ENCODE measurements around the gene DGLUCY.
"Not testable (repeated sequence)": the region's sequence is repeated elsewhere in the genome, so short reads cannot be mapped to it uniquely, and the experiment has no call there.

The DGLUCY gene

GRCh38 chr14:91266276-91266675 lies 152.4 kb downstream of the DGLUCY start:
- not testable (repeated sequence) for H3K27ac ChIP-seq (ENCODE audit: low read depth, low read length); H3K56ac ChIP-seq (ENCODE audit: low read length); H3K23ac ChIP-seq (ENCODE audit: low read length); H4K8ac ChIP-seq (ENCODE audit: low read depth, low read length); H3K4me3 ChIP-seq (ENCODE audit: low read length); H3K79me2 ChIP-seq (ENCODE audit: control insufficient read depth, insufficient read depth, low read length); H4K5ac ChIP-seq (ENCODE audit: low read length); H3K36me3 ChIP-seq (ENCODE audit: control insufficient read depth, insufficient read depth, low read length); H3K79me1 ChIP-seq (ENCODE audit: low read length); H2BK5ac ChIP-seq (ENCODE audit: low read length); H2BK120ac ChIP-seq (ENCODE audit: low read depth, low read length); H3K4me2 ChIP-seq (ENCODE audit: low read length); H2AK5ac ChIP-seq (ENCODE audit: low read length); H3K4ac ChIP-seq (ENCODE audit: low read depth, low read length); H3K18ac ChIP-seq (ENCODE audit: low read length); H3K27me3 ChIP-seq (ENCODE audit: insufficient read depth, low read length, poor library complexity); H3K9ac ChIP-seq (ENCODE audit: low read length); H2BK15ac ChIP-seq (replicated peaks; ENCODE audit: low read depth); DNase-seq; H3K4me1 ChIP-seq (ENCODE audit: control insufficient read depth, low read depth, low read length)
- no CpG with 5 or more reads among the region's 15 CpGs for WGBS (ENCODE audit: extremely low coverage, insufficient coverage, low lambda C conversion rate)

- Histone ChIP-seq H3K4ac (ENCODE audit: low read depth, low read length) (no peak overlapping the region), H3K4me3 (ENCODE audit: low read length) (no peak overlapping the region), H2AK5ac (ENCODE audit: low read length) (no peak overlapping the region), H3K4me2 (ENCODE audit: low read length) (no peak overlapping the region), H2BK120ac (ENCODE audit: low read depth, low read length) (no peak overlapping the region), H3K23ac (ENCODE audit: low read length) (no peak overlapping the region), H3K79me2 (ENCODE audit: control insufficient read depth, insufficient read depth, low read length) (no peaks in the 10 kb centered on the region), H3K56ac (ENCODE audit: low read length) (no peak overlapping the region), H3K36me3 (ENCODE audit: control insufficient read depth, insufficient read depth, low read length) (no peaks in the 10 kb centered on the region), H2BK5ac (ENCODE audit: low read length) (no peak overlapping the region), H4K5ac (ENCODE audit: low read length) (no peak overlapping the region), H3K27ac (ENCODE audit: low read depth, low read length) (no peak overlapping the region), H2BK15ac (replicated peaks; ENCODE audit: low read depth) (no peak overlapping the region), H3K9ac (ENCODE audit: low read length) (no peak overlapping the region), H3K79me1 (ENCODE audit: low read length) (no peaks in the 10 kb centered on the region), H3K4me1 (ENCODE audit: control insufficient read depth, low read depth, low read length) (no peaks in the 10 kb centered on the region), H4K8ac (ENCODE audit: low read depth, low read length) (no peak overlapping the region), H3K18ac (ENCODE audit: low read length) (no peak overlapping the region), H3K27me3 (ENCODE audit: insufficient read depth, low read length, poor library complexity) (no peaks in the 10 kb centered on the region)
- DNase-seq, result no peak
- no CpG with 5 or more reads among the region's 7 CpGs for WGBS (ENCODE audit: extremely low coverage, insufficient coverage, low lambda C conversion rate)
These were observed 154.1 kb downstream of the DGLUCY start for GRCh38 chr14:91267965-91268437.

GRCh38 chr14:91269076-91269991 lies 155.5 kb downstream of the DGLUCY start:
- H3K9ac ChIP-seq (ENCODE audit: low read length), result no peak overlapping the region

GRCh38 chr14:91270188-91270587 lies 156.3 kb downstream of the DGLUCY start:
- Histone ChIP-seq H3K4me2 (ENCODE audit: low read length) (no peak overlapping the region), H3K56ac (ENCODE audit: low read length) (no peak overlapping the region), H3K36me3 (ENCODE audit: control insufficient read depth, insufficient read depth, low read length) (no peaks in the 10 kb centered on the region), H2BK120ac (ENCODE audit: low read depth, low read length) (no peak overlapping the region), H3K79me2 (ENCODE audit: control insufficient read depth, insufficient read depth, low read length) (no peaks in the 10 kb centered on the region), H3K79me1 (ENCODE audit: low read length) (no peaks in the 10 kb centered on the region), H2BK15ac (replicated peaks; ENCODE audit: low read depth) (no peak overlapping the region), H3K4me1 (ENCODE audit: control insufficient read depth, low read depth, low read length) (no peaks in the 10 kb centered on the region), H4K5ac (ENCODE audit: low read length) (no peak overlapping the region), H2AK5ac (ENCODE audit: low read length) (no peak overlapping the region), H4K8ac (ENCODE audit: low read depth, low read length) (no peak overlapping the region), H3K27ac (ENCODE audit: low read depth, low read length) (no peak overlapping the region), H3K4me3 (ENCODE audit: low read length) (no peak overlapping the region), H3K4ac (ENCODE audit: low read depth, low read length) (no peak overlapping the region), H3K18ac (ENCODE audit: low read length) (no peak overlapping the region), H2BK5ac (ENCODE audit: low read length) (no peak overlapping the region), H3K9ac (ENCODE audit: low read length) (no peak overlapping the region), H3K23ac (ENCODE audit: low read length) (no peak overlapping the region), H3K27me3 (ENCODE audit: insufficient read depth, low read length, poor library complexity) (no peaks in the 10 kb centered on the region)
- WGBS (ENCODE audit: extremely low coverage, insufficient coverage, low lambda C conversion rate), result no CpG with 5 or more reads among the region's 6 CpGs
- DNase-seq, result no peak

More at GRCh38 chr14:91269076-91269991, 155.5 kb downstream of the DGLUCY start:
- H3K4me3 ChIP-seq (ENCODE audit: low read length), result no peak overlapping the region
- no peak overlapping the region for H4K8ac ChIP-seq (ENCODE audit: low read depth, low read length)
- no peaks in the 10 kb centered on the region for H3K36me3 ChIP-seq (ENCODE audit: control insufficient read depth, insufficient read depth, low read length)
- H2AK5ac ChIP-seq (ENCODE audit: low read length), result no peak overlapping the region
- no peaks in the 10 kb centered on the region for H3K4me1 ChIP-seq (ENCODE audit: control insufficient read depth, low read depth, low read length)
- H3K27me3 ChIP-seq (ENCODE audit: insufficient read depth, low read length, poor library complexity), result no peaks in the 10 kb centered on the region
- no peak overlapping the region for H4K5ac ChIP-seq (ENCODE audit: low read length)
- no peak overlapping the region for H3K23ac ChIP-seq (ENCODE audit: low read length)
- no peak overlapping the region for H3K56ac ChIP-seq (ENCODE audit: low read length)
- no peak overlapping the region for H3K4ac ChIP-seq (ENCODE audit: low read depth, low read length)
- no peak for DNase-seq
- no peak overlapping the region for H2BK15ac ChIP-seq (replicated peaks; ENCODE audit: low read depth)
- no peaks in the 10 kb centered on the region for H3K79me1 ChIP-seq (ENCODE audit: low read length)
- H3K4me2 ChIP-seq (ENCODE audit: low read length), result no peak overlapping the region
- no CpG with 5 or more reads among the region's 24 CpGs for WGBS (ENCODE audit: extremely low coverage, insufficient coverage, low lambda C conversion rate)
- no peak overlapping the region for H3K18ac ChIP-seq (ENCODE audit: low read length)
- H3K27ac ChIP-seq (ENCODE audit: low read depth, low read length), result no peak overlapping the region
- H3K79me2 ChIP-seq (ENCODE audit: control insufficient read depth, insufficient read depth, low read length), result no peaks in the 10 kb centered on the region
- no peak overlapping the region for H2BK120ac ChIP-seq (ENCODE audit: low read depth, low read length)
- H2BK5ac ChIP-seq (ENCODE audit: low read length), result no peak overlapping the region

- H2BK5ac ChIP-seq (ENCODE audit: low read length), result no peak overlapping the region
- no peak overlapping the region for H3K4me3 ChIP-seq (ENCODE audit: low read length)
- no peak overlapping the region for H3K4ac ChIP-seq (ENCODE audit: low read depth, low read length)
- H2BK120ac ChIP-seq (ENCODE audit: low read depth, low read length), result no peak overlapping the region
- H3K4me2 ChIP-seq (ENCODE audit: low read length), result no peak overlapping the region
- H3K56ac ChIP-seq (ENCODE audit: low read length), result no peak overlapping the region
- H3K79me2 ChIP-seq (ENCODE audit: control insufficient read depth, insufficient read depth, low read length), result no peaks in the 10 kb centered on the region
- H4K8ac ChIP-seq (ENCODE audit: low read depth, low read length), result no peak overlapping the region
- H3K79me1 ChIP-seq (ENCODE audit: low read length), result no peaks in the 10 kb centered on the region
- H2BK15ac ChIP-seq (replicated peaks; ENCODE audit: low read depth), result no peak overlapping the region
- H3K27me3 ChIP-seq (ENCODE audit: insufficient read depth, low read length, poor library complexity), result no peaks in the 10 kb centered on the region
- H3K23ac ChIP-seq (ENCODE audit: low read length), result no peak overlapping the region
- no CpG with 5 or more reads among the region's 8 CpGs for WGBS (ENCODE audit: extremely low coverage, insufficient coverage, low lambda C conversion rate)
- no peaks in the 10 kb centered on the region for H3K4me1 ChIP-seq (ENCODE audit: control insufficient read depth, low read depth, low read length)
- H3K9ac ChIP-seq (ENCODE audit: low read length), result no peak overlapping the region
- no peak overlapping the region for H3K18ac ChIP-seq (ENCODE audit: low read length)
- H3K27ac ChIP-seq (ENCODE audit: low read depth, low read length), result no peak overlapping the region
- no peak overlapping the region for H4K5ac ChIP-seq (ENCODE audit: low read length)
- H2AK5ac ChIP-seq (ENCODE audit: low read length), result no peak overlapping the region
- no peak for DNase-seq
- H3K36me3 ChIP-seq (ENCODE audit: control insufficient read depth, insufficient read depth, low read length), result no peaks in the 10 kb centered on the region
These were observed 156.7 kb downstream of the DGLUCY start for GRCh38 chr14:91270619-91271018.

Data from mesendoderm (in vitro differentiated cells).